Suppressor macrophage treated with lipopolysaccharide for 1 hour (primary cell): ENCODE data around the gene AKR1B1.

ENCODE experiments used
- DNase-seq, 3 donors: peaks; one replicate each; pipeline ENCODE4 v3.0.0-alpha.2; 2020 to 2022

The AKR1B1 gene

GRCh38 chr7:134468475-134468874, 9.6 kb upstream of the AKR1B1 start:
- DNase-seq, result no peak

- DNase-seq, result no peak
Measured at GRCh38 chr7:134468054-134468453, 9.2 kb upstream of the AKR1B1 start.

GRCh38 chr7:134465491-134465890, 6.6 kb upstream of the AKR1B1 start:
- DNase-seq, result no peak

GRCh38 chr7:134464496-134464895, 5.6 kb upstream of the AKR1B1 start:
- DNase-seq, result no peak

GRCh38 chr7:134463751-134464150, 4.9 kb upstream of the AKR1B1 start:
- no peak for DNase-seq

- no peak for DNase-seq
Measured at GRCh38 chr7:134462337-134462925, 3.5 kb upstream of the AKR1B1 start.

GRCh38 chr7:134461916-134462315, 3.0 kb upstream of the AKR1B1 start:
- DNase-seq, result no peak

GRCh38 chr7:134459981-134460380, 1.1 kb upstream of the AKR1B1 start:
- DNase-seq, result peak; percentile 75 to 84 (median 77)

- peak; percentile 41 to 67 (median 56) for DNase-seq
Measured at GRCh38 chr7:134458341-134458805, 527 bp downstream of the AKR1B1 start.

- DNase-seq, result no peak
Measured at GRCh38 chr7:134457210-134457609, 1.7 kb downstream of the AKR1B1 start.

GRCh38 chr7:134454277-134454676, 4.6 kb downstream of the AKR1B1 start:
- peak; percentile 46 to 62 (median 58) for DNase-seq

GRCh38 chr7:134453518-134453917, 5.4 kb downstream of the AKR1B1 start:
- DNase-seq, result no peak

GRCh38 chr7:134452991-134453473, 5.9 kb downstream of the AKR1B1 start:
- DNase-seq, result no peak

GRCh38 chr7:134452419-134452838, 6.5 kb downstream of the AKR1B1 start:
- no peak for DNase-seq

GRCh38 chr7:134451656-134452055, 7.2 kb downstream of the AKR1B1 start:
- DNase-seq, result no peak

- DNase-seq, result no peak
Measured at GRCh38 chr7:134450294-134451000, 8.5 kb downstream of the AKR1B1 start.

GRCh38 chr7:134449680-134450079, 9.2 kb downstream of the AKR1B1 start:
- DNase-seq, result peak; percentile 20 to 36 (median 27)

GRCh38 chr7:134448356-134449229, 10.3 kb downstream of the AKR1B1 start:
- DNase-seq, result no peak

GRCh38 chr7:134447383-134447782, 11.5 kb downstream of the AKR1B1 start:
- DNase-seq, result no peak

- DNase-seq, result no peak
Measured at GRCh38 chr7:134446923-134447322, 12.0 kb downstream of the AKR1B1 start.

- DNase-seq, result no peak
Measured at GRCh38 chr7:134446446-134446845, 12.5 kb downstream of the AKR1B1 start.

GRCh38 chr7:134444961-134445315, 14.0 kb downstream of the AKR1B1 start:
- no peak for DNase-seq

GRCh38 chr7:134444198-134444960, 14.5 kb downstream of the AKR1B1 start:
- DNase-seq, result peak; percentile 48 to 68 (median 65)
